ENCODE measurements around the gene PIK3C2G.

The PIK3C2G gene

DNA sequence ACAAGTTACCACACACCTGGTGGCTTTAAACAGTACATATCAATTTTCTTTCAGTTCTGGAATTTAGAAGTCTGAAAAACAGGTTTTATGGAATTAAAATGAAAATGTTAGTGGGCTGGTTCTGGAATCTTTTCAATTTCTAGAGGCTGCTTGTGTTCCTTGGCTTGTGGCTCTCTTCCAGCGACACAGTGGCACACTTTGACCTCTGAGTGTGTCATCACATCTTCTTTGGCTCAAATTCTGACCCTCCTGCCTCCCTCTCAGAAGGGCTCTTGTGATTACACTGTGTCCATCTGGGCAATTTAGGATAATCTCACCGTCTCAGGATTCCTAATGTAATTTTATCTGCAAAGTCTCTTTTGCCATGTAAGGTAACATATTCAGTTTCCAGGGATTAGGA is 306.5 kb downstream of the PIK3C2G start:
- DNase-seq (ENCODE audit: low read depth) = no peak

GRCh38 chr12:18570543-18570942 is 309.2 kb downstream of the PIK3C2G start:
- no peak for DNase-seq (ENCODE audit: low read depth)

- DNase-seq (ENCODE audit: low read depth) = no peak
Measured at GRCh38 chr12:18576104-18576626, 314.8 kb downstream of the PIK3C2G start.

GRCh38 chr12:18576648-18577047 is 315.3 kb downstream of the PIK3C2G start:
- no peak for DNase-seq (ENCODE audit: low read depth)

GRCh38 chr12:18578191-18578590 is 316.9 kb downstream of the PIK3C2G start:
- no peak for DNase-seq (ENCODE audit: low read depth)

DNA sequence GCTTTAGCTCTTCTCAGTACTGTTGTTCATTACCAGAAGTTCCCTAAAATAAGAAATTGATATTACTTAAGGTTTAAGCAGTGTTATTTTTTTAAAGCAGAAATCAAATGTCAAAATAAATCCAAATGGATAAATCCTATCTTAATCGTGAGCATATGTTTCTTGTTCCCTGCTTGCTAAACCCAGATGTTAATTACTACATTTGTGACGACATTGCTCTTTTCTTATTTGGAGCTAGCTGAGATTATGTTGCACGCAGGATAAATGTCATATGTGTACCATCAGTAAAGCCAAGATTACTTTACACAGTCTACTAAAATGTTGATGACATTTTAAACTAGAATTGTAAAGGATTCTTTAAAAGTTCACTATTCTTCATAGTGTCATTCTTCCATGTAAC is 319.0 kb downstream of the PIK3C2G start:
- no peak for DNase-seq (ENCODE audit: low read depth)

DNA sequence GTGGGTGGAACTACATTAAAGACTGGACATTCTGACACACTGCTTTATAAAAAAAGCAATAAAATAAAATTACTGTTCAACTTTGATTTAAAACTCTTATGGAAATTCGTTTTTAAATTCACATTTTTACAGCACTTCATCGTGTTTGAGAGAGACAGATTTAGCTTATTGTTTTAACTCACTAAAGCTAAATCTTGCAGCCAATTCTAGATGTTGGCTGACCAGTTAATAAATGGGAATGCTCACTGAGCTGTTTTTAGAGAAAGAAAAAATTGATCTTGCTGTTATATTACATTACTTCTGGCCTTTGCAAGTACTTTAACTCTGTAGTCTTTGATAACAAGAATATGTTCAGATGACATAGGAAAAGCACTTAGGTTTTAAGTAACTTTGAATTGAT is 319.4 kb downstream of the PIK3C2G start:
- DNase-seq (ENCODE audit: low read depth) = no peak

GRCh38 chr12:18581232-18581962 is 320.1 kb downstream of the PIK3C2G start:
- DNase-seq (ENCODE audit: low read depth) = no peak

DNA sequence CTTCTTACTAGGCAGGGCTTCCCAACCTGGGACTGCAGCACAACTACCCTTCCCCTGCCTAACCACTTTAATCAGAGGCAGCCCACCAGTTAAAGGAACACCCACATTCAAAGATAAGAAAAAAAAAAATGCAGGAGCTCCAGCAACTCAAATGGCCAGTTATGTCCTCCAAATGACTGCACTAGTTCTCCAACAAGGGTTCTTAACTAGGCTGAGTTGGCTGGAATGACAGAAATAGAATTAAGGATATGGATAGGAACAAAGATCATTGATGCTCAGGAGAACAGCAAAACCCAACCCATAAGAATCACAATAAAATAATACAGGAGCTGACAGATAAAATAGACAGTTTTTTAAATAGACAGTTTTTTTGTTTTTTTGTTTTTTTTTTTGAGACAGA is 322.3 kb downstream of the PIK3C2G start:
- DNase-seq (ENCODE audit: low read depth) = no peak

GRCh38 chr12:18586581-18586980 is 325.3 kb downstream of the PIK3C2G start:
- no peak for DNase-seq (ENCODE audit: low read depth)

- DNase-seq (ENCODE audit: low read depth) = no peak
Measured at GRCh38 chr12:18589316-18589715, 328.0 kb downstream of the PIK3C2G start.

DNA sequence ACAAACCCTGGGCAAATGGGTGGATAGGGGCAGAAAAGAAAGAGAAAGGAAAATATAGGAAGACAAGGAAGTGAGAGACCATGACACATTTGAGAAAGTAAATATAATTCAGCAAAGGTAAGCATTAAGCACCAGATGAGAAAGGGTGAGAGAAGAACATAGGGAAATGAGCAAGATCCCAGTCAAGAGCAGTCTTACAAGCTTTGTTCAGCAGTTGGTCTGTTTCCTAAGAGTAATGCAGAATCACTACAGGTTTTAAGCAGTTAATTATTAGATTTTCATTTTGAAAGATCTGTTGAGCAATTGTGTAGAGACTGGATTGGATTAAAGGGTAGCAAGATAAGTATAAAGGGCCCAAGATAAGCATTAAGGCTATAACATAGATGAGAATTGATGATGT is 330.2 kb downstream of the PIK3C2G start:
- no peak for DNase-seq (ENCODE audit: low read depth)

DNA sequence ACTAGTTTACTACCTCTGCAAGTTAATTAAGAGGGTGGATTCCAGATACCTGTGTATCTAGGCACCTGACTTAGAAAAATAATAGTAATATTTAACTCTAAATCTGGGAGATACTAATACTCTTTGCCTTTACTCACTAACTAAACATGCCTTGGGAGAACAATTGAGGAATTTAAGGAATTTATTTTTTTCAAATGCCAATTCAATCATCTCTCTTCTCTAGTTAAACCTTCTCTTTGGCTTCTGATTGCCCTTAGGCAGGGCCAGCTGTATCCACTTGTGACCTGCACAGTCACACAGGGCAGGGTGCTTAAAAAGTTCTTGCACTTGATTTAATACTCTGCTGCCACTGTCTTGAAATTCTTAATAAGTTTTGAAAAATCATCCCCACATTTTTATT is 334.1 kb downstream of the PIK3C2G start:
- no peak for DNase-seq (ENCODE audit: low read depth)

GRCh38 chr12:18601962-18602361 is 340.6 kb downstream of the PIK3C2G start:
- DNase-seq (ENCODE audit: low read depth) = no peak

DNA sequence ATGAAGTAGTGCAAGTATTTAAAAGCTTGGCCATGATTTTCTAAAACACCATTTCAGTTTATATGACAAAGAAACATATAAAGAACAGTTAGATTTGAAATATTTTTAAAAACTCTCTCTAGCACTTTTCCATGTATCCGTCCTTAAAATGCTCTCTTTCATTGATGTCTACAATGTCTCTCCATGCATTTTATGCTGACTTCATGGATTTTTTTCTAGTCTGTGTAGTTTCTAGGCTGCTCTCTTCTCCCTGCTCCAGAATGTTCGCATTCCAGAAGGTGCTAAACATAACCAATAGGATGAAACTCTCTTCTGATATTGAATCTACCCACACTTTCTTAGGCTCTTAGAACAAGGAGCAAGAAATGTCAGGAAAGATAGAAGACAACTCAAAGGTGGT is 351.7 kb downstream of the PIK3C2G start:
- DNase-seq (ENCODE audit: low read depth) = no peak

GRCh38 chr12:18620986-18621385 is 359.7 kb downstream of the PIK3C2G start:
- DNase-seq (ENCODE audit: low read depth) = no peak

- DNase-seq (ENCODE audit: low read depth) = no peak
Measured at GRCh38 chr12:18629445-18629844, 368.1 kb downstream of the PIK3C2G start.

DNA sequence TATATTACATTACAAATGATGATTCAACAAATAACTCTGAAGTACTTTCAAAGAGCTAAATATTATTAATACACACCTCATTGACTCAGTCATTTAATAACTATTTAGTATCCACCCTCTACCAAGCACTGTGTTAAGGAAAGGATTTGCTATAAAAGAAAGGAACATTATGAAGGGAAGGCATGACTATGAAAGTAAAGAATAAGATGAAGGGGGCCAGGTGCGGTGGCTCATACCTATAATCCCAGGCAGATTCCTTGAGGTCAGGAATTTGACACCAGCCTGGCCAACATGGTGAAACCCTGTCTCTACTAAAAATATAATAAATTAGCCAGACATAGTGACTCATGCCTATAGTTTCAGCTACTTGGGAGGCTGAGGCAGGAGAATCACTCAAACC is 368.6 kb downstream of the PIK3C2G start:
- DNase-seq (ENCODE audit: low read depth) = no peak

DNA sequence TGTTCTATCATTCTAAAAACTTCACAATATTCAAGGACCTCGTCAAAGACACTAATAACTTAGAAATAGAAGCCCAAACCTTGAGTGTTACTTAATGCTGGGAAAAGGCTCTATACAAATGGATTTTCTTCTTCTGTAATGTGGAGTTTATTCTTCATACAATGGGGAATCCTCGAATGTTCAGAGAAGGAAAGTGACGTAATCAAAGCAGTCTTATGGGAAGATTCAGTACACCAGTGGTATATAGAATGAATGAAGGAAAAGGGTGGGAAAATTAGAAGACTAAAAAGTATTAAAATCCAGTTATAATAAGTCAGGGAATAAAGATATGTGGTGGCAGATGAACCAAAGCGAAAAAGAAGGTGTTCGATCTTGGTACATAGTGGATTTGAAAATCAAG is 370.0 kb downstream of the PIK3C2G start:
- DNase-seq (ENCODE audit: low read depth) = no peak

GRCh38 chr12:18632848-18633247 is 371.5 kb downstream of the PIK3C2G start:
- no peak for DNase-seq (ENCODE audit: low read depth)

GRCh38 chr12:18634382-18634781 is 373.1 kb downstream of the PIK3C2G start:
- DNase-seq (ENCODE audit: low read depth) = no peak

DNA sequence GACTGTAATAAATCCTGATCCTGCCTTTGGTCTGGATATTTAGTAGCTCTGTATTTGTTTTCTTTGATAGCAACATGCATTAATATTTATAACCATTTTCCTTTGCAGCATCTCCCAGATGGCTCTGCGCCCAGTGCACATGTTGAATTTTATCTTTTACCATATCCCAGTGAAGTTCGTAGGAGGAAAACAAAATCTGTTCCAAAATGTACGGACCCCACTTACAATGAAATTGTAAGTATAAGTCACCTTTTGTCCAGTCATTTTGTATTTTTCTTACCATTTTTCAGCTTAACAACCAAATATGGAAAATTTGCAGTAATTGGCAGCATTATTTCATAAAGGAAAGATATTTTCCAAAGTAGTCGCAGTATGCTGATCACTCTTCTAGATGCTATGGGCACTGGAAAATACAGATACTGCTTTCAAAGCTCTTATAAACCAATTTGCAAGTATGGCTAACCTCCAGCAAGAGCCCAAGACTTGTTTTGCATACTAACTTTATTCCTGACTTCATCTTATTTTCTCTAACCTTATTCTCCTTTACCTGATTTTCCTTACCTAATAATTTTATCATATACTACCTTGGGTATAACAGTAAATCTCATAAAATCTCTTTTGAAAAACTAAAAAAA is 379.1 kb downstream of the PIK3C2G start:
- no peak for DNase-seq (ENCODE audit: low read depth)

DNA sequence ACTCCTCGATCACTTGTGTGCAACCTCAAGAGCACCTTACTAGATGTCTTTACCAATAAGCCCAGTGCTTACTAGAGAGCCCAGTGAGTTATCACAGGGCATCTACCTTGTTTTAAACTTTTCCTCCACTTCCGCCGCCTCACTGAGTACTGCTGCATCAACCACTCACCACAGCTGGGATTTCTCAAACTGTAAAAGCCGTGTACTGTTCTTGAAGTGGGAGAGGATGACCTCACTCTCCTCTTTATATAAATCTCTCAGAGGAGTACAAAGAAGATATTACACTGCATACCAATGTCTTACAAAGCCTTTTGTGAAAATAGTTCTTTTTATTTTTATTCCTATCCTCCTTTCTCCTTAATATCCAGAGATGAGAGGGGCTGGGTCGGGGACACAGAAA is 382.4 kb downstream of the PIK3C2G start:
- DNase-seq (ENCODE audit: low read depth) = no peak

- no peak for DNase-seq (ENCODE audit: low read depth)
Measured at GRCh38 chr12:18644564-18644963, 383.2 kb downstream of the PIK3C2G start.

Measured in activated T-cell treated with anti-CD3 and anti-CD28 coated beads for 1 hour (primary cell).